Muscle layer of colon (tissue), 2 donors: ENCODE data around the gene LCNL1.

Source experiments
- H3K27ac ChIP-seq: one replicate; pipeline ENCODE4 v1.7.0; 2013; ENCODE audit warnings: low read depth, mild to moderate bottlenecking, low read length, moderate library complexity
- H3K27me3 ChIP-seq, 2 donors: one replicate each; pipeline ENCODE4 v1.7.0; 2013; ENCODE audit warnings: low read length in 2 of 2, mild to moderate bottlenecking in 2 of 2; ENCODE audit not compliant: insufficient read depth in 2 of 2, control insufficient read depth in 1 of 2
- H3K36me3 ChIP-seq: one replicate; pipeline ENCODE4 v1.7.0; 2013; ENCODE audit warnings: mild to moderate bottlenecking, low read length; ENCODE audit not compliant: insufficient read depth
- H3K4me1 ChIP-seq: one replicate; pipeline ENCODE4 v1.7.0; 2013; ENCODE audit warnings: mild to moderate bottlenecking, low read length; ENCODE audit not compliant: insufficient read depth
- H3K4me3 ChIP-seq, 2 donors: one replicate each; pipeline ENCODE4 v1.7.0; 2013; ENCODE audit warnings: low read length in 2 of 2, low read depth in 1 of 2, mild to moderate bottlenecking in 1 of 2, moderate library complexity in 1 of 2
- H3K9ac ChIP-seq: one replicate; pipeline ENCODE4 v1.7.0; 2013; ENCODE audit warnings: low read length
- H3K9me3 ChIP-seq: one replicate; pipeline ENCODE4 v1.7.0; 2013; ENCODE audit warnings: mild to moderate bottlenecking, low read length
- donor health status: abdominal sarcoma.
- donor health status: Adenocarcinoma of cecum.

Gene LCNL1

DNA sequence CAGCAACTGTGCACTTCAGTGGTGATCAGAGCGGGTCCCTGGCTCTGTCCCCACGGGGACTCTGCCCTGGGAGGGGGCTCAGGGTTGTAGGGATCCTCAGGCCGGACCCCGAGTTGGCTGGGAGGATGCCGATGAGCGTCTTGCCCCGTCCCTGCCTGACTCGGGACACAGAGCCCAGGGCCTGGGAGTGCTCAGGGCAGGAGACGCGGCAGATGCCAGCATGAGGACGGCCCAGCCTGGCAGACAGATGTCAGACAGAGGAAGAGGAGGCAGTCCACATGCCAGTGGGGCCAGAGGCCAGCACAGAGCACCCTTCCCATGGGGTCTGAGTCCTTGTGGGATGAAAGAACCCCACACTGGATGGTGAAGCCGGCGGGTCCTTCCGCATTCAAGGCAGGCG lies 19.5 kb upstream of the LCNL1 start:
- H3K9ac ChIP-seq, result no peak overlapping the region
- no peaks in the 10 kb centered on the region for H3K9me3 ChIP-seq
- no peaks in the 10 kb centered on the region for H3K36me3 ChIP-seq
- H3K4me3 ChIP-seq, result no peak overlapping the region
- no peak overlapping the region for H3K27ac ChIP-seq
- no peaks in the 10 kb centered on the region for H3K4me1 ChIP-seq
- no peaks in the 10 kb centered on the region for H3K27me3 ChIP-seq

DNA sequence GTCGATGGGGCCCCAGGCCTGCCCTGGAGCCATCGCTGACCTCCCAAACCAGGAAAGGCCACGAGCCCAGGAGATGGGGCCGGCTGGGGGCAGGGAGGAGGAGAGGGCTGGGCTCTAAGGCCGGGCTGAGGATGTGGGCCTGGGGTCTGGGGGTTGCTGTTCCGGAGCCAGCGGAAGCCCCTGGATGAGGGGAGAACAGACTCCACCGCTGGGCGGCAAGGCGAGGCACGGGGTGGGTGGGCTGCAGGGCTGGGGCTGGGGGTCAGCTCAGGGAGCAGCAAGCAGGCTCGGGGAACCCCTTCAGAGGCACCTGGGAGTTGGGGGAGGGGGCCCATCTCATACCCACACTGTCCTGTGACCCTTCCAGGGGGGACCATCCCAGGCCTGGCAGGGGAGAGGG lies 19.0 kb upstream of the LCNL1 start:
- Histone ChIP-seq H3K36me3 (no peaks in the 10 kb centered on the region), H3K9ac (no peak overlapping the region), H3K27me3 (no peaks in the 10 kb centered on the region), H3K9me3 (no peaks in the 10 kb centered on the region), H3K4me1 (no peaks in the 10 kb centered on the region), H3K4me3 (no peak overlapping the region), H3K27ac (no peak overlapping the region)

- Histone ChIP-seq H3K36me3 (no peaks in the 10 kb centered on the region), H3K27ac (no peak overlapping the region), H3K9me3 (no peaks in the 10 kb centered on the region), H3K4me1 (no peaks in the 10 kb centered on the region), H3K9ac (no peak overlapping the region), H3K27me3 (peaks cover 0 to 3% of the 10 kb centered on the region in 2 donors), H3K4me3 (no peak overlapping the region)
Observed at GRCh38 chr9:136964171-136964689, 18.6 kb upstream of the LCNL1 start.

DNA sequence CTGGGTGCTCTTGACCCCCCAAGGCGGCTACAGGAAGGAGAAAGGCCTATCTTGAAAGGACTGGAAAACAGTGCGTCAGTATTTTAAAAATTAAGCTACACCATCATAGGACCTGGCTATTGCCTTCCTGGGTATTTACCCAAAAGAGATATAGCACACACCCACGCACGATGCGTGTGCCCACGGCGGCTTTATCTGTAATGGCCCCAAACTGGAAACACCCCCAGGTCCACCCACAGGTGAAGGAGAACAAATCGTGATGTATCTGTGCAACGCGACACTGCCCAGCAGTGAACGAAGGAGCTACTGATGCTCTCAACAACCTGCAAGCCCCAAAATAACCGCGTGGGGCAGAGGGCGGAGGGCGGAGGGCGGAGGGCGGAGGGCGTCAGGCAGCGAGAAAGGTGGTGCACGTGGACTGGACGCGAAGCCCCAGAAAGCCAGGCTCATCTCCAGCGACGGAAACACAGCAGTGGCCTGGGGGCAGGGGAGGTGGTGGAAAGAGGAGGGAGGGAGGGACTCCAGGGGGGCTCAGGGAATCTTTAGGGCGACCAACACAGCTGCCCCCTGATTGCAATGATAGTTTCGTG lies 17.9 kb upstream of the LCNL1 start:
- Histone ChIP-seq H3K27ac (no peak overlapping the region), H3K9ac (no peak overlapping the region), H3K4me1 (no peaks in the 10 kb centered on the region), H3K9me3 (no peaks in the 10 kb centered on the region), H3K27me3 (peaks cover 0 to 7% of the 10 kb centered on the region in 2 donors), H3K4me3 (no peak overlapping the region), H3K36me3 (no peaks in the 10 kb centered on the region)

DNA sequence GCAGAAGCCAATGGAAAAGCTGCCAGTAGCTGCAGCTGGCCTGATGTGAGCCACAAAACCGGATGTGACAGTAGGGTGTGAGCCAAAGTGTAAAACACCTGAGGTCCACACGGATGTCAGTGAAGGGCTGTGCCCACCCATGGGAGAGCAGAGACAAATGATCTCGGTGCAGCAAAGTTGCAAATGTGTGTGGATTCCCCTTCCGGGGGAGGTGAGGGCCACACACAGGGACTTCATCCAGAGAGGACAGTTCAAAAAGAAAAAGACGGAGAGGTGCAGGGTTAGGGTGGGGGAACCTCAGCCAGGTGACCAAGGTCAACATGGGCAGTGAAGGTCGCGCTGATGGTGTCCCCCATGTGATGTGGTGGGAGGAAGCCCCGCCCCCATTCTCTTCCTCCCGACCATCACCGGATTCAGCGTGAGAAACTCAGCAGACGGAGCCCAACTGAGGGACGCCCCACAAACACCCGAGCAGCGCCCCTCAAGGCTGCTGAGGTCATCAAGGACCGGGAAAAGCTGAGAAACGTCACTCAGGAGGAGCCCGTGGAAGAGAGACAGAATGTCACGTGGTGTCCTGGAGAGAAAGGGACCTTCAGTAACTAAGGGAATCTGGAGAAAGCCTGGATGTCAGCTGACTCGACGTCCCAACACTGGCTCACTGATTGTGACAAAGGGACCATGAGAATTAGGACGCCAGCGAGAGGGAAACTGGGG lies 16.9 kb upstream of the LCNL1 start:
- no peak overlapping the region for H3K9ac ChIP-seq
- no peaks in the 10 kb centered on the region for H3K9me3 ChIP-seq
- peaks cover 0 to 11% of the 10 kb centered on the region in 2 donors for H3K27me3 ChIP-seq
- no peak overlapping the region for H3K4me3 ChIP-seq
- H3K36me3 ChIP-seq, result no peaks in the 10 kb centered on the region
- no peak overlapping the region for H3K27ac ChIP-seq
- no peaks in the 10 kb centered on the region for H3K4me1 ChIP-seq

DNA sequence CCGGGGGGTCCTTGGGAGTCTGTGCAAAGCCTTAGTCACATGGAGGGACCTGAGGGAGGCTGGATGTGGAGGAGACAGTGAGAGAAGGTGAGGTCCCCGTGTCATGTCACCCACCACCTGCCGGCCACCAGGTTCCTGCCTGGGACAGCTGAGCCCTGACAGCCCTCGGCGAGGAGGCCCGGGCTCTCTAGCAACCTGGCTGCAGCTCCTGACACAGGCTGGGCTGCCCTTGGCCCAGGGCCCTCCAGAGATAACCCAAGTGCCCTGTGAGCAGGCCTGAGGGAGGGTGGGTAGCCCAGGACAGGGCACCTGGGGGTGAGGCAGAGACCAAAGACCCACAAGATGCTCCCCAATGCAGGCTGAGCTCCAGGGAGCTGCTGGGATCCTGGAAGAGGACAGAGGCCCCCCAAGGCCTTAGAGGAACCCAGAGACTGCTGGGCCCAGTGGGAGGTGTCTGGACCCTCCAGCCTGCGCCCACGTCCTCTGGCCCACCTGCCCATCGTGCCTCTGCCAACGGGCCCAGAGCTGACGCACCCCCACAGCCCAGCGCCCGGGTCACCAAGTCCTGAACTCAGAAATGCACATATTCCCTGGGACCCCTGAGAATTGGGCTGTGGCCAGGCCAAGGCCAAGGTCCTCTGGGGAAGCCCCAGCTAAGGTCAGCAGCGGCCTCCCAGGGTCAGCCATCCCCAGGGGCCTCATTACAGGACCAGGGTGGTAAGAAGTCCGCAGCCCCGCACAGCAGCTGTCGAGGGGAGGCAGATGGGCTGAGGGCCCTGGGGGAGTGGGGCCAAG lies 14.3 kb upstream of the LCNL1 start:
- H3K4me1 ChIP-seq, result no peaks in the 10 kb centered on the region
- H3K9ac ChIP-seq, result no peak overlapping the region
- H3K27me3 ChIP-seq, result peaks cover 0 to 11% of the 10 kb centered on the region in 2 donors
- H3K27ac ChIP-seq, result no peak overlapping the region
- no peaks in the 10 kb centered on the region for H3K9me3 ChIP-seq
- no peaks in the 10 kb centered on the region for H3K36me3 ChIP-seq
- H3K4me3 ChIP-seq, result no peak overlapping the region

DNA sequence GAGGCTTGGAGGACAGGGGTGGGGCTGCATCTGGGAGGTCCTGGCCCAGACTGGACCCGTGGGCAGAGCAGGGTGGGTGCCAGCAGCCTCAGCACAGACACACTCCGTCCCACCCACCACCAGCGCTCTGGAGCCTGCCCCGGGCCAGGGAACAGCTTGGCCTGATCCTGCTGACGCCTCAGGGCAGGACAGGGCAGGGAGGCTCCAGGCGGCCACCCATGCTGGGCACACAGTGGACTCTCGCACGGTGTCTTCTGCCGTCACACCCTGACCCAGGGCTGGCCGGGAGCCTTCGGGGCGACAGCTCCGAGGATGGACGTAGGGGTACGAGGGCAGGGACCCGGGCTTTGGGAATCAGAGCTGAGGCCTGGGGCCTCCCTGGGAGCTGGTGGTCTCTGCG lies 13.6 kb upstream of the LCNL1 start:
- Histone ChIP-seq H3K9me3 (no peaks in the 10 kb centered on the region), H3K4me1 (no peaks in the 10 kb centered on the region), H3K27me3 (peaks cover 0 to 11% of the 10 kb centered on the region in 2 donors), H3K4me3 (no peak overlapping the region), H3K36me3 (no peaks in the 10 kb centered on the region), H3K27ac (no peak overlapping the region), H3K9ac (no peak overlapping the region)

DNA sequence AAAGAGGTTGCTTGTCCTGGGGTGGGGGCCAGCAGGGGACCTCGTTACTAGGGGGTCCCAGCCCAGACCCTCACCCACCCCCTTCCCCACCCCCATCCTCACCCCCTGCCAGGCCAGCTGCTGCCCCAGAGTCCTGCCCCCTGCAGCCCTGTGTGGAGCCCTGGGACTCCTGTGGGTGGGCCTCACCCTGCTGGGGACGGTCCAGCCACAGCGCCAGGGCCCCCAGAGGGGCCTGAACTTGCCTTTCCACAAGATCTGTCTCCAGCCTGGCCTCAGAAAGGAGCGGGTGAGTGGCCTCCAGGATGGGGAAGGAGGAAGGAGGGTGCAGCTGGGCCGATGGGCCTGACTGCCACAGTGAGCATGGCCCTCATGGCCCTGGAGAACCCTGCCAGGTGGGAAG lies 13.0 kb upstream of the LCNL1 start:
- Histone ChIP-seq H3K4me1 (no peaks in the 10 kb centered on the region), H3K27me3 (peaks cover 0 to 11% of the 10 kb centered on the region in 2 donors), H3K4me3 (no peak overlapping the region), H3K36me3 (no peaks in the 10 kb centered on the region), H3K27ac (no peak overlapping the region), H3K9me3 (no peaks in the 10 kb centered on the region), H3K9ac (no peak overlapping the region)

GRCh38 chr9:136970361-136970760 lies 12.4 kb upstream of the LCNL1 start:
- H3K27ac ChIP-seq, result no peak overlapping the region
- no peaks in the 10 kb centered on the region for H3K36me3 ChIP-seq
- H3K9me3 ChIP-seq, result no peaks in the 10 kb centered on the region
- H3K4me1 ChIP-seq, result no peaks in the 10 kb centered on the region
- peaks cover 0 to 11% of the 10 kb centered on the region in 2 donors for H3K27me3 ChIP-seq
- H3K9ac ChIP-seq, result no peak overlapping the region
- H3K4me3 ChIP-seq, result no peak overlapping the region

GRCh38 chr9:136971746-136972145 lies 11.0 kb upstream of the LCNL1 start:
- peaks cover 0 to 11% of the 10 kb centered on the region in 2 donors for H3K27me3 ChIP-seq
- H3K36me3 ChIP-seq, result no peaks in the 10 kb centered on the region
- H3K4me1 ChIP-seq, result no peaks in the 10 kb centered on the region
- no peak overlapping the region for H3K4me3 ChIP-seq
- no peaks in the 10 kb centered on the region for H3K9me3 ChIP-seq
- H3K27ac ChIP-seq, result no peak overlapping the region
- no peak overlapping the region for H3K9ac ChIP-seq

DNA sequence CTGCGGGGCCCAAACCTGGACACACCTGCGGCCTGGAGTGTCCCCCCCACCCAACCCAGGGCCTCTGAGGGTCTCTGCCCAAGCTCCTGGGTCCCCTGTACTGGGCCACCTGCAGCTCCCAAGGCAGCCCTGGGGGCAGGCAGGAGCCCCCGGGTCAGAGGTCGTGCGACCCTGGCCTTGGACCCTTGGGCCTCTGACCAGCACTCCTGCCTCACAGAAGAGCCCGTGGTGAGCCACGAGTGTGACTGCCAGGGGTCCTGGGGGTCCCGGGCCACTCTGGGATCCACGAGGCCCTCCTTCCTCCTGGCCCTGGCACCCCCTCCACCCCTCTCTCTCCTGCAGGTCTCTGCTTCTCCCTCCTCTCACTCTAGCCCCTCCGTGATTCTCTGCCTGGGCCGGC lies 10.5 kb upstream of the LCNL1 start:
- H3K9ac ChIP-seq, result no peak overlapping the region
- no peaks in the 10 kb centered on the region for H3K9me3 ChIP-seq
- H3K27me3 ChIP-seq, result peaks cover 0 to 15% of the 10 kb centered on the region in 2 donors
- H3K27ac ChIP-seq, result no peak overlapping the region
- no peak overlapping the region for H3K4me3 ChIP-seq
- H3K4me1 ChIP-seq, result no peaks in the 10 kb centered on the region
- no peaks in the 10 kb centered on the region for H3K36me3 ChIP-seq
